Activated CD8-positive, alpha-beta T cell treated with anti-CD3 and anti-CD28 coated beads for 36 hours (primary cell): Measurements from ENCODE around the gene SPAG16. TPM values are rescaled to one million over a fixed set of nuclear protein-coding genes. Genes with fewer than 3 reads are reported as not detected.

Experiments
- ATAC-seq: fragments of 200-7000 bp; cut with Tn5 transposase; one replicate; pipeline ENCODE4 v1.10.0; 2021; ENCODE audit warnings: mild to moderate bottlenecking, moderate library complexity
- CTCF ChIA-PET: fragments of 350-600 bp; sonication (Branson Sonifier 250); formaldehyde crosslinking; loops from one replicate; lab custom pipeline; 2021; ENCODE audit warnings: antibody characterized with exemption; lab: Charles Lee
- POLR2A ChIA-PET: fragments of 350-600 bp; sonication (Branson Sonifier 250); formaldehyde crosslinking; loops from one replicate; lab custom pipeline; 2021; ENCODE audit warnings: antibody characterized with exemption; lab: Charles Lee
- DNase-seq: peaks from one replicate; pipeline ENCODE4 v3.0.0-alpha.2; 2020
- H3K27ac Mint-ChIP-seq: one replicate; pipeline ENCODE4 v1.8.0; 2021; ENCODE audit warnings: mild to moderate bottlenecking, mixed read lengths
- H3K27me3 Mint-ChIP-seq: one replicate; pipeline ENCODE4 v1.8.0; 2021; ENCODE audit warnings: mixed read lengths
- H3K36me3 Mint-ChIP-seq: one replicate; pipeline ENCODE4 v1.8.0; 2021; ENCODE audit warnings: low read depth, mixed read lengths
- H3K4me1 Mint-ChIP-seq: one replicate; pipeline ENCODE4 v1.8.0; 2021; ENCODE audit warnings: low read depth, mixed read lengths
- H3K4me3 Mint-ChIP-seq: one replicate; pipeline ENCODE4 v1.8.0; 2021; ENCODE audit warnings: mild to moderate bottlenecking, moderate library complexity, mixed read lengths
- H3K9me3 Mint-ChIP-seq: one replicate; pipeline ENCODE4 v1.8.0; 2021; ENCODE audit warnings: mixed read lengths
- intact Hi-C: fragments of 100-400 bp; cut with micrococcal nuclease; formaldehyde crosslinking; loops from one replicate; pipeline ENCODE4 v1.10.0; 2022
- total RNA-seq, 2 experiments: library from RNA; stranded (reverse); gene quantifications; one replicate each; pipeline ENCODE4 v1.2.3, GENCODE V29; 2021
- TF ChIP-seq, protein P1 (sequence below): fragments of 200-600 bp; IDR thresholded peaks from one replicate; pipeline ENCODE4 v1.8.0; 2022; ENCODE audit warnings: antibody characterized with exemption, mild to moderate bottlenecking

Gene SPAG16
- total RNA-seq, 2 experiments from 2014 or later = 9.4 to 11.7 TPM

DNA sequence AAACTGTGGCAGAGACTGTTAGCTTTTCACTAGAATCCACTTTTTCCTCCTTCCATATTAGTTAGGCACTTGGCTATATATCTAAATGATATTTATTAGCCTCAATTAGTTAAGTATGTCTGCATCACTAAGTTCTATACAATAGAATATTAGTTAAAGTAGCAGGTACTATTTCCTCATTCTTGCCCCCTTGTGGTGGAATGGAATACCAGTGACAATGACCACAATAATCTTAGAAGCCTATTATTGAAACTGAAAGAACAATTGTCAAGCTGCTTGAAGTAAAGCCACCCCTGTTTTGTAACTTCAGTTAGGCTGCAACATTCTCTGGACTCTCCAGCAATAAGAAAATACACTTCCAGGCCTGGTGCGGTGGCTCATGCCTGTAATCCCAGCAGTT is 650.3 kb downstream of the SPAG16 start:
- Mint-ChIP-seq H3K27me3 (peaks cover 5% of the 10 kb centered on the region), H3K36me3 (no peaks in the 10 kb centered on the region), H3K27ac (no peak overlapping the region), H3K4me3 (no peak overlapping the region), H3K9me3 (no peaks in the 10 kb centered on the region), H3K4me1 (no peaks in the 10 kb centered on the region)
- TF ChIP-seq, protein P1, sequence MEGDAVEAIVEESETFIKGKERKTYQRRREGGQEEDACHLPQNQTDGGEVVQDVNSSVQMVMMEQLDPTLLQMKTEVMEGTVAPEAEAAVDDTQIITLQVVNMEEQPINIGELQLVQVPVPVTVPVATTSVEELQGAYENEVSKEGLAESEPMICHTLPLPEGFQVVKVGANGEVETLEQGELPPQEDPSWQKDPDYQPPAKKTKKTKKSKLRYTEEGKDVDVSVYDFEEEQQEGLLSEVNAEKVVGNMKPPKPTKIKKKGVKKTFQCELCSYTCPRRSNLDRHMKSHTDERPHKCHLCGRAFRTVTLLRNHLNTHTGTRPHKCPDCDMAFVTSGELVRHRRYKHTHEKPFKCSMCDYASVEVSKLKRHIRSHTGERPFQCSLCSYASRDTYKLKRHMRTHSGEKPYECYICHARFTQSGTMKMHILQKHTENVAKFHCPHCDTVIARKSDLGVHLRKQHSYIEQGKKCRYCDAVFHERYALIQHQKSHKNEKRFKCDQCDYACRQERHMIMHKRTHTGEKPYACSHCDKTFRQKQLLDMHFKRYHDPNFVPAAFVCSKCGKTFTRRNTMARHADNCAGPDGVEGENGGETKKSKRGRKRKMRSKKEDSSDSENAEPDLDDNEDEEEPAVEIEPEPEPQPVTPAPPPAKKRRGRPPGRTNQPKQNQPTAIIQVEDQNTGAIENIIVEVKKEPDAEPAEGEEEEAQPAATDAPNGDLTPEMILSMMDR = peak; percentile 58
- intact Hi-C loops = loop anchor here (10.0 kb wide), 1 partner anchor 680 kb away; no protein-coding TSS in a partner anchor
- DNase-seq (peak; percentile 24), ATAC-seq (peak; percentile 51)
- ChIA-PET POLR2A (no interaction called here), CTCF (interaction anchor here (0.8 to 1.2 kb wide), 3 partner anchors 8 to 10 kb away, joined by 3 to 4 read pairs (median 3); no protein-coding TSS in a partner anchor)

DNA sequence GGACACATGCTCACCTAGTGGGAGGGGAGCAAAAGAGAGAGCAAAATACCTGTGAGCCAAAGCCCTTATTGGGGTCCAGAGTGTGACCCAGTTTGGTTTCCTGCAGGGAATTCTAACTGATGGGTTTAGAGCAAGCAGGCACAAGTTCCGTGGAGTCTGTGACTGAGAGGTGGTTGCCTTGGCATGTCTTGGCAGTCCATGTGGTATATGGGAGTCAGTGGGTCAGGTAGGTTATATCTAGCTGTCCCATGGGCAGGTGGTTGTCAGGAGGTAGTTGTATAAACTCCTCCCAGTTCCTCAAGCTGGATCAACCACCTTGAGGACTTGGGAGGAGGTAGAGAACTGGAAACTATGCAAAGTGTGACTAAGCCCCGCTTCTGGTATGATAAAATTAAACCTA is 673.8 kb downstream of the SPAG16 start:
- DNase-seq (no peak), ATAC-seq (no peak)
- no peaks in the 10 kb centered on the region for H3K9me3 Mint-ChIP-seq
- TF ChIP-seq, protein P1 = no peak
- ChIA-PET POLR2A (no interaction called here), CTCF (no interaction called here)
- H3K4me3 Mint-ChIP-seq = no peak overlapping the region
- H3K27ac Mint-ChIP-seq = no peak overlapping the region
- intact Hi-C loops = no loop called here
- H3K27me3 Mint-ChIP-seq = no peaks in the 10 kb centered on the region
- no peaks in the 10 kb centered on the region for H3K36me3 Mint-ChIP-seq
- no peaks in the 10 kb centered on the region for H3K4me1 Mint-ChIP-seq

DNA sequence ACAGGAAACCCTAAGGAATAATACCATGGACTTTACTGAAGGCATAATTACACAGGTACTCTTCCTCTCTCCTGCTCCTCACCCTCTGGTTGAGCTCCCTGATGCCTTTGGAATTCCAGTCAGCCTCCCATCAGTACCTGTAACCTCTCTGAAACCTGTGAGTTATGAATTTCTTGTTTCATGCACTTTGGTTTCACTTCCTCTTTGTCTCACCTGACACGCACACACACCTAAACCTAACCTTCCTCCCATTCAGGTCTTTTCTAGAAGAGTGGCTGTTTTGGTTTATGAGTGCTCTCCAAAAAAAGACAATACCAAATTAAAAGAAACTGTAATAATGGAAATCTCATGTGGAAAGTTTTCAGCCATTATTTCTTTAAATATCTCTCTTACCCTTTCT is 675.3 kb downstream of the SPAG16 start:
- intact Hi-C loops = no loop called here
- H3K27ac Mint-ChIP-seq = no peak overlapping the region
- no peaks in the 10 kb centered on the region for H3K9me3 Mint-ChIP-seq
- DNase-seq = no peak
- H3K4me1 Mint-ChIP-seq = no peaks in the 10 kb centered on the region
- H3K4me3 Mint-ChIP-seq = no peak overlapping the region
- CTCF ChIA-PET = interaction anchor here (0.6 kb wide), 1 partner anchor 281 kb away, joined by 3 read pairs; no protein-coding TSS in a partner anchor
- H3K36me3 Mint-ChIP-seq = no peaks in the 10 kb centered on the region
- POLR2A ChIA-PET = no interaction called here
- TF ChIP-seq, protein P1 = no peak
- ATAC-seq = no peak
- no peaks in the 10 kb centered on the region for H3K27me3 Mint-ChIP-seq

DNA sequence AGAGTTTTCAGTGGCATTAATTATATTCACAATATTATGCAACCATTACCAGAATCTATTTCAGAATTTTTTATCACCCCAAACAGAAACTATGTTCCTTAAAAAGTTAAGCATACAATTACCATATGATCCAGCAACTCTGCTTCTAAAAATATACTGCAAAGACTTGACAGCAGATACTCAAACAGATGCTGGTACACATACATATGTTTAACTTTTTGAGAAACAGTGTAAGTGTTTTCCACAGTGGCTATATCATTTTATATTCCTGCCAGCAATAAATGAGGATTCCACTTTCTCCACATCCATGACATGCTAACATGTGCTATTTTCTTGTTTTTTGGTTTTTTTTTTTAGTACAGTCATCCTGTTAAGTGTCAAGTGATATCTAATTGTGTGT is 687.3 kb downstream of the SPAG16 start:
- no peak overlapping the region for H3K27ac Mint-ChIP-seq
- intact Hi-C loops = no loop called here
- no peaks in the 10 kb centered on the region for H3K36me3 Mint-ChIP-seq
- H3K4me3 Mint-ChIP-seq = no peak overlapping the region
- ATAC-seq = no peak
- H3K4me1 Mint-ChIP-seq = no peaks in the 10 kb centered on the region
- TF ChIP-seq, protein P1 = no peak
- CTCF ChIA-PET = no interaction called here
- POLR2A ChIA-PET = no interaction called here
- DNase-seq = no peak
- H3K9me3 Mint-ChIP-seq = no peaks in the 10 kb centered on the region
- peaks cover 1% of the 10 kb centered on the region for H3K27me3 Mint-ChIP-seq

DNA sequence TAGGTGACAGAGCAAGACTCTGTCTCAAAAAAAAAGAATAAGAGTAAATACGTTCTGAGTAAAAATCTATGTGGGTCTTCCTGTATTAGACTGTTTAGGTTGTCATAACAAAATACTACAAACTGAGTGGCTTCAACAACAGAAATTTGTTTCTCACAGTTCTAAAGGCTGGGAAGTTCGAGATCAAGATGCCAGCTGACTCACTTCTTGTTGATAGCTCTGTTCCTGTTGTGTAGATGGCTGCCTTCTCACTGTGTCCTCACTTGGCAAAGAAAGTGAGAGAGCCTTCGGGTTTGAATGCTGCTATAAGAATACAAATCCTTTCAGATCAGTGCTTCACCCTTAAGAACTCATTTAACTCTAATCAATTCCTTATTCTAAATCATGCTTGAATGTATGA is 696.6 kb downstream of the SPAG16 start:
- no peaks in the 10 kb centered on the region for H3K4me1 Mint-ChIP-seq
- no peaks in the 10 kb centered on the region for H3K9me3 Mint-ChIP-seq
- intact Hi-C loops = no loop called here
- H3K27me3 Mint-ChIP-seq = peaks cover 1% of the 10 kb centered on the region
- H3K4me3 Mint-ChIP-seq = no peak overlapping the region
- ATAC-seq = no peak
- no peaks in the 10 kb centered on the region for H3K36me3 Mint-ChIP-seq
- no peak overlapping the region for H3K27ac Mint-ChIP-seq
- CTCF ChIA-PET = no interaction called here
- TF ChIP-seq, protein P1 = no peak
- POLR2A ChIA-PET = no interaction called here
- no peak for DNase-seq
